SK-N-MC (cell line): ENCODE results near the gene ATXN7L1.

ENCODE experiments used
- EZH2 ChIP-seq: fragments of 200-600 bp; sonication (generic); IDR thresholded peaks from one replicate; pipeline ENCODE4 v1.6.1; 2017; ENCODE audit warnings: antibody characterized with exemption
- FOXP2 ChIP-seq: optimal IDR thresholded peaks from 2 replicates; pipeline ENCODE3; 2011; ENCODE audit warnings: mild to moderate bottlenecking, moderate library complexity; ENCODE audit not compliant: insufficient read depth; ENCODE audit errors: extremely low read length, control extremely low read depth

DNA sequence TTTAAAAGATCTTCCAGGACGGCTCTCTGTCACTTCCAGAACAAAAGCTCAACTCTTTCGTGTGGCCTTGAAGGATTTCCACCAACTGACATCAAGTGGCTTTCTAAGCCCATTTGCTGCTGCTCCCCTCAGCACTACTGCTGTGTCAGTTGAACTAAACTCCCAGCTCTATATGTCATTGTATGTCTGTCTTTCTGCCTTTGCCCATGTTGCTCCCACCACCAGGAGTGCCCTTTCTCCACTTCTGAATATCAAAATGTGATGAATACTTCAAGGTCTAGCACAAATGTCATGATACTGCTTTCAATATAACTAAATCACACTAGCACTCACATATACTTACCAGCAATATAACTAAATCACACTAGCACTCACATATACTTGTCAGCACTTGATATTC lies 138.3 kb downstream of the ATXN7L1 start:
- TF ChIP-seq FOXP2 (no peak), EZH2 (no peak)
